RWPE2 (cell line): ENCODE data around the gene EFR3B.
"Not testable (repeated sequence)": the region's sequence is repeated elsewhere in the genome, so short reads cannot be mapped to it uniquely, and the experiment has no call there.

Experiments used
- ATAC-seq: fragments of 200-7000 bp; cut with Tn5 transposase; 3 replicates; pipeline ENCODE4 v1.9.1; 2021; ENCODE audit warnings: low read depth
- DNase-seq: peaks from one replicate; pipeline ENCODE4 v3.0.0-alpha.2; 2020; ENCODE audit warnings: low spot score
- H3K27ac ChIP-seq: fragments of 450-650 bp; 2 replicates; pipeline ENCODE4 v1.5.1; 2017; ENCODE audit warnings: mild to moderate bottlenecking; ENCODE audit not compliant: poor library complexity, severe bottlenecking
- H3K27me3 ChIP-seq: fragments of 250-450 bp; sonication (Bioruptor Pico); 2 replicates; pipeline ENCODE4 v1.5.1; 2021; ENCODE audit warnings: mild to moderate bottlenecking, moderate library complexity; ENCODE audit not compliant: insufficient read depth, poor library complexity, severe bottlenecking
- H3K36me3 ChIP-seq: fragments of 250-450 bp; sonication (Bioruptor Pico); 2 replicates; pipeline ENCODE4 v1.5.1; 2020; ENCODE audit warnings: low read depth, mild to moderate bottlenecking, moderate library complexity
- H3K4me1 ChIP-seq: fragments of 250-450 bp; sonication (Bioruptor Pico); 2 replicates; pipeline ENCODE4 v1.5.1; 2021; ENCODE audit warnings: mild to moderate bottlenecking, moderate library complexity; ENCODE audit not compliant: insufficient read depth, poor library complexity, severe bottlenecking
- H3K4me3 ChIP-seq: fragments of 250-450 bp; sonication (Bioruptor Pico); 2 replicates; pipeline ENCODE4 v1.5.1; 2021; ENCODE audit warnings: mild to moderate bottlenecking, moderate library complexity; ENCODE audit not compliant: severe bottlenecking
- H3K9me3 ChIP-seq: fragments of 250-450 bp; sonication (Bioruptor Pico); 2 replicates; pipeline ENCODE4 v1.5.1; 2021; ENCODE audit warnings: mild to moderate bottlenecking, moderate library complexity; ENCODE audit not compliant: severe bottlenecking
- CTCF ChIP-seq: fragments of 450-650 bp; IDR thresholded peaks from one replicate; pipeline ENCODE4 v1.5.1; 2017; ENCODE audit warnings: mild to moderate bottlenecking, moderate library complexity; ENCODE audit not compliant: poor library complexity, severe bottlenecking

Gene EFR3B

GRCh38 chr2:25149646-25150045 lies 107.8 kb downstream of the EFR3B start:
- Histone ChIP-seq H3K27me3 (no peaks in the 10 kb centered on the region), H3K9me3 (no peaks in the 10 kb centered on the region), H3K27ac (no peak overlapping the region), H3K4me3 (no peak overlapping the region), H3K36me3 (no peaks in the 10 kb centered on the region), H3K4me1 (no peaks in the 10 kb centered on the region)
- no peak for ATAC-seq
- TF ChIP-seq CTCF = no peak
- no peak for DNase-seq

GRCh38 chr2:25150993-25151392 lies 109.1 kb downstream of the EFR3B start:
- not testable (repeated sequence) for DNase-seq, H3K27me3 ChIP-seq, H3K36me3 ChIP-seq, H3K4me1 ChIP-seq, ATAC-seq, H3K4me3 ChIP-seq, H3K27ac ChIP-seq, H3K9me3 ChIP-seq

GRCh38 chr2:25151718-25152117 lies 109.8 kb downstream of the EFR3B start:
- TF ChIP-seq CTCF = no peak
- no peak overlapping the region for H3K4me3 ChIP-seq
- H3K27ac ChIP-seq = no peak overlapping the region
- DNase-seq (no peak), ATAC-seq (no peak)
- H3K27me3 ChIP-seq = no peaks in the 10 kb centered on the region
- no peaks in the 10 kb centered on the region for H3K36me3 ChIP-seq
- H3K4me1 ChIP-seq = no peaks in the 10 kb centered on the region
- H3K9me3 ChIP-seq = no peaks in the 10 kb centered on the region

GRCh38 chr2:25155401-25155800 lies 113.5 kb downstream of the EFR3B start:
- H3K4me1 ChIP-seq = no peaks in the 10 kb centered on the region
- no peak for ATAC-seq
- TF ChIP-seq CTCF = no peak
- DNase-seq = no peak
- no peak overlapping the region for H3K4me3 ChIP-seq
- H3K27me3 ChIP-seq = no peaks in the 10 kb centered on the region
- no peak overlapping the region for H3K27ac ChIP-seq
- no peaks in the 10 kb centered on the region for H3K36me3 ChIP-seq
- no peaks in the 10 kb centered on the region for H3K9me3 ChIP-seq

- Histone ChIP-seq H3K4me3 (no peak overlapping the region), H3K9me3 (no peaks in the 10 kb centered on the region), H3K27me3 (no peaks in the 10 kb centered on the region), H3K27ac (no peak overlapping the region), H3K36me3 (no peaks in the 10 kb centered on the region), H3K4me1 (no peaks in the 10 kb centered on the region)
- DNase-seq (no peak), ATAC-seq (no peak)
- TF ChIP-seq CTCF = no peak
These were observed 116.4 kb downstream of the EFR3B start for GRCh38 chr2:25158096-25158852.
